ENCODE data around the gene AKR1D1.

AKR1D1 gene, protein sequence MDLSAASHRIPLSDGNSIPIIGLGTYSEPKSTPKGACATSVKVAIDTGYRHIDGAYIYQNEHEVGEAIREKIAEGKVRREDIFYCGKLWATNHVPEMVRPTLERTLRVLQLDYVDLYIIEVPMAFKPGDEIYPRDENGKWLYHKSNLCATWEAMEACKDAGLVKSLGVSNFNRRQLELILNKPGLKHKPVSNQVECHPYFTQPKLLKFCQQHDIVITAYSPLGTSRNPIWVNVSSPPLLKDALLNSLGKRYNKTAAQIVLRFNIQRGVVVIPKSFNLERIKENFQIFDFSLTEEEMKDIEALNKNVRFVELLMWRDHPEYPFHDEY

DNA sequence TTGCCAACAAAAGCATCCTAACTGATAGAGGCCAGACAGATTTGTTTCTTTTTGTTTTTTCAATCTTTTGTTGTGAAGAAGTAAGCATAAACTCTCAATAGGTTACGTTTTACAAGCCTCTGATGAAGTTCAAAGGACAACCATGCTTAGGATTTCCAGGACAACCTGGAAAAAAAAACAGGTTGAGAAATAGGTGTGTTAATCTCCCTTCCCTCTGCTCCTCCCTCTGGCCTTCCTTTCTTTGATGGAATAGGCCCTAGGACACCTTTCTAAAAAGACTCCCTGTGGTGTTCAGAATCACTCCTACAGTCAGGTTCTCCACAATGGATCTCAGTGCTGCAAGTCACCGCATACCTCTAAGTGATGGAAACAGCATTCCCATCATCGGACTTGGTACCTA is at the start of gene AKR1D1:
AKR1D1 (plus strand) TSS at position 264 of the 400 bp plus-strand sequence; CDS start at position 324, 60 bp downstream.
- no peak for DNase-seq (ENCODE audit: low spot score)
- TF ChIP-seq, protein P1, sequence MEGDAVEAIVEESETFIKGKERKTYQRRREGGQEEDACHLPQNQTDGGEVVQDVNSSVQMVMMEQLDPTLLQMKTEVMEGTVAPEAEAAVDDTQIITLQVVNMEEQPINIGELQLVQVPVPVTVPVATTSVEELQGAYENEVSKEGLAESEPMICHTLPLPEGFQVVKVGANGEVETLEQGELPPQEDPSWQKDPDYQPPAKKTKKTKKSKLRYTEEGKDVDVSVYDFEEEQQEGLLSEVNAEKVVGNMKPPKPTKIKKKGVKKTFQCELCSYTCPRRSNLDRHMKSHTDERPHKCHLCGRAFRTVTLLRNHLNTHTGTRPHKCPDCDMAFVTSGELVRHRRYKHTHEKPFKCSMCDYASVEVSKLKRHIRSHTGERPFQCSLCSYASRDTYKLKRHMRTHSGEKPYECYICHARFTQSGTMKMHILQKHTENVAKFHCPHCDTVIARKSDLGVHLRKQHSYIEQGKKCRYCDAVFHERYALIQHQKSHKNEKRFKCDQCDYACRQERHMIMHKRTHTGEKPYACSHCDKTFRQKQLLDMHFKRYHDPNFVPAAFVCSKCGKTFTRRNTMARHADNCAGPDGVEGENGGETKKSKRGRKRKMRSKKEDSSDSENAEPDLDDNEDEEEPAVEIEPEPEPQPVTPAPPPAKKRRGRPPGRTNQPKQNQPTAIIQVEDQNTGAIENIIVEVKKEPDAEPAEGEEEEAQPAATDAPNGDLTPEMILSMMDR (IDR thresholded peaks at IDR 0.05; ENCODE audit: borderline replicate concordance, control extremely low read depth, extremely low read depth, insufficient read depth, missing control alignments): no peak
- in situ Hi-C loops (cut with MboI; ENCODE audit: low sequenced_read_pairs, unreplicated experiment): no loop called here

DNA sequence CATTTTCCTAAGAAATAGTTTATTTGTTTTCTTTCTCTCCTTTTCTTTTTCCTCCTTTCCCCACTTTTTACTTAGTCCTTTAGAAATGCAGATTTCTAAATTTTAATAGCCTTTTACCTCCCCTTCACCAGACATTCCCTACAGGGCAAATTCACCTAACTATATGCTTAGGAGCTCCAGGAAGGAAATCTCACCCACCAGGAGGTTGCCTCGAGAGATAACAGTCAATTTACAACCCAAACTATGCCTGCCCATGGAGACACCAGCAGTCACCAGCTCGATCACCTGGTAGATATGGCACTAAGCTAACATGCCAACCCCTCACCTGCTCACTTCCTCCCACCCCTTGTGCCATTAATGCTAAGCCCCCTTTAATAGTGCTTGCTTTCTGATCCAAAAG is 49.2 kb upstream of the AKR1D1 start:
- in situ Hi-C loops (cut with MboI; ENCODE audit: low sequenced_read_pairs, unreplicated experiment): no loop called here
- DNase-seq (ENCODE audit: low spot score): no peak
- TF ChIP-seq, protein P1 (IDR thresholded peaks at IDR 0.05; ENCODE audit: borderline replicate concordance, control extremely low read depth, extremely low read depth, insufficient read depth, missing control alignments): no peak

DNA sequence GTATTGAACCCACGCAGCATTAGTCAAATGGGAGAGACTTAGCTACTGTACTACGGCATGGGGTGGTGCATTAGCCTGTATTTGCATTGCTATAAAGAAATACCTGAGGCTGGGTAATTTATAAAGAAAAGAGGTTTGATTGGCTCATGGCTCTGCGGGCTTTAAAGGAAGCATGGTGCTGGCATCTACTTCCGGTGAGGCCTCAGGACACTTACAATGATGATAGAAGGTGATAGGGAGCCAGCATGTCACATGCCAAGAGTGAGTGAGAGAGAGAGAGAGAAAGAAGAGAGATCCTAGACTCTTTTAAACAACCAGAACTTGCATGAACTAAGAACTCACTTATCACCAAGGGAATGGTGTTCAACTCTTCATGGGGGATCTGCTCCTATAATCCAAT is 47.1 kb upstream of the AKR1D1 start:
- in situ Hi-C loops (cut with MboI; ENCODE audit: low sequenced_read_pairs, unreplicated experiment): no loop called here
- TF ChIP-seq, protein P1 (IDR thresholded peaks at IDR 0.05; ENCODE audit: borderline replicate concordance, control extremely low read depth, extremely low read depth, insufficient read depth, missing control alignments): no peak
- DNase-seq (ENCODE audit: low spot score): no peak

DNA sequence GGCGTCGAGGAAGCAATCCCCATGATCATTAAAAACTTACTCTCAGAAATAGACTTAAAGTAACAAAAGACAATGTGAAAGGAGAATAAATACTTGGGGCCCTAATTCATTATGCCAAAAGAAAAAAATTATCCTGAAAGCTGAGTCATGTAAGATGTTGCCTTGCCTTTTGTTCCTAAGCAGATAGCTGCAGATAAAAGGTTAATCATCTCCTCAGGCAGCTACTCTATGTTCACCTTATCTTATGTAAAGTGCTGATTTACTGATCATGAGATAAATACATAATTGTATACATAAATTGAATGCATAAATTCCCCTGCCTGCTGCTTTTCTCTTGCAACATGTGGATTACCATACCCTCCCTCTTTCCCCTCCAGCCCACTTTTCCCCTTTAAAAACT is 46.3 kb upstream of the AKR1D1 start:
- in situ Hi-C loops (cut with MboI; ENCODE audit: low sequenced_read_pairs, unreplicated experiment): no loop called here
- TF ChIP-seq, protein P1 (IDR thresholded peaks at IDR 0.05; ENCODE audit: borderline replicate concordance, control extremely low read depth, extremely low read depth, insufficient read depth, missing control alignments): no peak
- DNase-seq (ENCODE audit: low spot score): no peak

DNA sequence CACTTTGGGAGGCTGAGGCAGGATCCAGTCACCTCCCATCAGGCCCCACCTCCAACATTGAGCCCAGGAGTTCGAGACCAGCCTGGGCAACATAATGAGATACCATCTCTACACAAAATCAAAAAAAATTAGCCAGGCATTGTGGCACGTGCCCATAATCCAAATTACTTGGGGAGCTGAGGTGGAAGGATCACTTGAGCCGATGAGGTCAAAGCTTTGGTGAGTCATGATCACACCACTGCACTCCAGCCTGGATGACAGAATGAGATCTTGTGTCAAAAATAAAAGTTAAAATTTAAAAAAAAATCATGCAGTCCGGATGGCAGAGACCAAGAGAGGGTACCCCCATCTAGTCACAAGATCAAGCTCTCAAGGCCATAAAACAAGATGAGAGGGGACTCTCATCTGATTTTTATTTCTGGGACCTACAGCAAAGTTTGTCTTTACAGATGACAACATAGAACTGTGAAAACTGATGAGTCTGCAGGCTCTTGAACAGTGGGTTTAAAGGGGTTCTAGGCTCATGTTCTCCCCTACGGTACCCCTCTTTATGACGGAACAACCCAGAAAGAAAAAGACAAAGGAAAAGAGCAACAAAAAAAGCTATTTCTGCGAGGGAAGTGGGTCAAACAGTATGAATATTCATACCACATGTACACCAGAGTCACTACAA is 45.4 kb upstream of the AKR1D1 start:
- TF ChIP-seq, protein P1 (IDR thresholded peaks at IDR 0.05; ENCODE audit: borderline replicate concordance, control extremely low read depth, extremely low read depth, insufficient read depth, missing control alignments): no peak
- DNase-seq (ENCODE audit: low spot score): no peak
- in situ Hi-C loops (cut with MboI; ENCODE audit: low sequenced_read_pairs, unreplicated experiment): no loop called here

DNA sequence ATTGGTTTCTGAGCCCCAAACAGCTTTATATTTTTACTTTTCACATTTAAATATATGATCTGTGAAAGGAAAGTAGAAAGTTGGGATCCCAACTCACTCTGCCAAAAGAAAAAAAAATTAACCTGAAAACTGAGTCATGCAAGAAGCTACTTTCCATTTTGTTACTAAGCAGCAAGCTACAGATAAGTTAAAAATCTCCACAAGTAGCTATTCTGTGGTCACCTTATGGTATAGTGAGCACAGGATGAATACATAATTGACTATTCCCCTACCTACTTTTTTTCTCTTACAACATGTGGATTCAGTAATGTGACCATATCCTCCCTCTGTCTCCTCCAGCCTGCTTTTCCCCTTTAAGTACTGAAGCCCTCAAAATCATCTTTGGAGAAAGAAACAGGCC is 44.1 kb upstream of the AKR1D1 start:
- in situ Hi-C loops (cut with MboI; ENCODE audit: low sequenced_read_pairs, unreplicated experiment): no loop called here
- TF ChIP-seq, protein P1 (IDR thresholded peaks at IDR 0.05; ENCODE audit: borderline replicate concordance, control extremely low read depth, extremely low read depth, insufficient read depth, missing control alignments): no peak
- no peak for DNase-seq (ENCODE audit: low spot score)

Measured in GM13976 (cell line).